ENCODE results near the gene NUDT9. TPM values are rescaled to one million over a fixed set of nuclear protein-coding genes. Genes with fewer than 3 reads are reported as not detected.

Gene NUDT9
- polyA plus RNA-seq, 1 of the 3 experiments (the other 2 are of a cell fraction) = 21.8 TPM

DNA sequence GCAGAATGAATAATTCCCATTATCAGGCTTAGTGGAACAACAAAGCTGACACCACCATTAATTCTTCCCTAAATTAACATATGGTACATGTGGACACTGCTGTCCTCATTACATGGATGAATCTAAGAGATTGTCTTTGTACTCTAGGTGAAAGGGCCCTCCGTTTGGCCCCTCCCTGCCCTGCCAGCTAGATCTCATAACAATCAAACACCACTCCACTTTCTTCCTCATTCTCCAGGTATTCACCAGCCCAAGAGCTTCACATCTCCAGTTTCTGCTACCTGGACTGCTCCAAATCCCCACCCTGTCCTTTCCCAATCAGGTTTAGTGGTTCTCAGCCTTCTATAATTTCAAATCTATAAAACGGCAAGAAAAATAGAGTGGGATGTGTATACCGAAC is 35.1 kb upstream of the NUDT9 start:
- H3K27ac ChIP-seq (ENCODE audit: low read depth in 2 of 2, low read length in 1 of 2) = no peak overlapping the region
- TF ChIP-seq SIN3A (IDR thresholded peaks at IDR 0.05; ENCODE audit: borderline replicate concordance, low read depth, low read length) = no peak
- no peak for TF ChIP-seq EP300 (IDR thresholded peaks at IDR 0.05; ENCODE audit: borderline replicate concordance in 1 of 2, low read depth in 1 of 2, low read length in 1 of 2)
- no peak for TF ChIP-seq USF2 (IDR thresholded peaks at IDR 0.05; ENCODE audit: borderline replicate concordance, low read depth, low read length)
- no peak for TF ChIP-seq RXRA (IDR thresholded peaks at IDR 0.05; ENCODE audit: borderline replicate concordance, low read depth)
- no peak for TF ChIP-seq CTCF (IDR thresholded peaks at IDR 0.05)
- TF ChIP-seq, protein P1, sequence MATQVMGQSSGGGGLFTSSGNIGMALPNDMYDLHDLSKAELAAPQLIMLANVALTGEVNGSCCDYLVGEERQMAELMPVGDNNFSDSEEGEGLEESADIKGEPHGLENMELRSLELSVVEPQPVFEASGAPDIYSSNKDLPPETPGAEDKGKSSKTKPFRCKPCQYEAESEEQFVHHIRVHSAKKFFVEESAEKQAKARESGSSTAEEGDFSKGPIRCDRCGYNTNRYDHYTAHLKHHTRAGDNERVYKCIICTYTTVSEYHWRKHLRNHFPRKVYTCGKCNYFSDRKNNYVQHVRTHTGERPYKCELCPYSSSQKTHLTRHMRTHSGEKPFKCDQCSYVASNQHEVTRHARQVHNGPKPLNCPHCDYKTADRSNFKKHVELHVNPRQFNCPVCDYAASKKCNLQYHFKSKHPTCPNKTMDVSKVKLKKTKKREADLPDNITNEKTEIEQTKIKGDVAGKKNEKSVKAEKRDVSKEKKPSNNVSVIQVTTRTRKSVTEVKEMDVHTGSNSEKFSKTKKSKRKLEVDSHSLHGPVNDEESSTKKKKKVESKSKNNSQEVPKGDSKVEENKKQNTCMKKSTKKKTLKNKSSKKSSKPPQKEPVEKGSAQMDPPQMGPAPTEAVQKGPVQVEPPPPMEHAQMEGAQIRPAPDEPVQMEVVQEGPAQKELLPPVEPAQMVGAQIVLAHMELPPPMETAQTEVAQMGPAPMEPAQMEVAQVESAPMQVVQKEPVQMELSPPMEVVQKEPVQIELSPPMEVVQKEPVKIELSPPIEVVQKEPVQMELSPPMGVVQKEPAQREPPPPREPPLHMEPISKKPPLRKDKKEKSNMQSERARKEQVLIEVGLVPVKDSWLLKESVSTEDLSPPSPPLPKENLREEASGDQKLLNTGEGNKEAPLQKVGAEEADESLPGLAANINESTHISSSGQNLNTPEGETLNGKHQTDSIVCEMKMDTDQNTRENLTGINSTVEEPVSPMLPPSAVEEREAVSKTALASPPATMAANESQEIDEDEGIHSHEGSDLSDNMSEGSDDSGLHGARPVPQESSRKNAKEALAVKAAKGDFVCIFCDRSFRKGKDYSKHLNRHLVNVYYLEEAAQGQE (IDR thresholded peaks at IDR 0.05; ENCODE audit: low read depth, low read length) = no peak
- TF ChIP-seq RFX5 (IDR thresholded peaks at IDR 0.05; ENCODE audit: low read length) = no peak
- no peak for TF ChIP-seq GATA2 (CRISPR knock-in tag; IDR thresholded peaks at IDR 0.05)
- TF ChIP-seq ELF1 (IDR thresholded peaks at IDR 0.05) = no peak
- TF ChIP-seq, protein P2, sequence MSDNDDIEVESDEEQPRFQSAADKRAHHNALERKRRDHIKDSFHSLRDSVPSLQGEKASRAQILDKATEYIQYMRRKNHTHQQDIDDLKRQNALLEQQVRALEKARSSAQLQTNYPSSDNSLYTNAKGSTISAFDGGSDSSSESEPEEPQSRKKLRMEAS (IDR thresholded peaks at IDR 0.05; ENCODE audit: low read depth) = no peak
- no peak for TF ChIP-seq SMC3 (IDR thresholded peaks at IDR 0.05; ENCODE audit: low read depth, low read length)
- TF ChIP-seq NRF1 (IDR thresholded peaks at IDR 0.05; ENCODE audit: low read depth, low read length) = no peak
- no peak for TF ChIP-seq FOXM1 (IDR thresholded peaks at IDR 0.05; ENCODE audit: low read depth)
- no peak for TF ChIP-seq USF1 (IDR thresholded peaks at IDR 0.05; ENCODE audit: borderline replicate concordance, low read depth)
- no peak for TF ChIP-seq NFIC (IDR thresholded peaks at IDR 0.05; ENCODE audit: borderline replicate concordance)
- no peak for TF ChIP-seq TAF1 (IDR thresholded peaks at IDR 0.05; ENCODE audit: borderline replicate concordance, low read depth, low read length)
- TF ChIP-seq, protein P3, sequence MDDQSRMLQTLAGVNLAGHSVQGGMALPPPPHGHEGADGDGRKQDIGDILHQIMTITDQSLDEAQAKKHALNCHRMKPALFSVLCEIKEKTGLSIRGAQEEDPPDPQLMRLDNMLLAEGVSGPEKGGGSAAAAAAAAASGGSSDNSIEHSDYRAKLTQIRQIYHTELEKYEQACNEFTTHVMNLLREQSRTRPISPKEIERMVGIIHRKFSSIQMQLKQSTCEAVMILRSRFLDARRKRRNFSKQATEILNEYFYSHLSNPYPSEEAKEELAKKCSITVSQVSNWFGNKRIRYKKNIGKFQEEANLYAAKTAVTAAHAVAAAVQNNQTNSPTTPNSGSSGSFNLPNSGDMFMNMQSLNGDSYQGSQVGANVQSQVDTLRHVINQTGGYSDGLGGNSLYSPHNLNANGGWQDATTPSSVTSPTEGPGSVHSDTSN (IDR thresholded peaks at IDR 0.05) = no peak
- TF ChIP-seq CHD2 (IDR thresholded peaks at IDR 0.05; ENCODE audit: low read length, partially characterized antibody) = no peak
- TF ChIP-seq FOSL2 (IDR thresholded peaks at IDR 0.05; ENCODE audit: borderline replicate concordance, low read depth) = no peak
- no peak for TF ChIP-seq YY1 (IDR thresholded peaks at IDR 0.05; ENCODE audit: low read depth)
- no peak overlapping the region for H3K9ac ChIP-seq
- H3K4me1 ChIP-seq (ENCODE audit: control insufficient read depth in 1 of 2, insufficient read depth in 2 of 2, low read depth in 1 of 2, low read length in 1 of 2) = peaks cover 0 to 4% of the 10 kb centered on the region in 2 experiments; a peak in 1 of 4 replicates
- peaks cover 24% of the 10 kb centered on the region for H3F3A ChIP-seq (replicated peaks; ENCODE audit: insufficient read depth)
- ChIA-PET CTCF (interaction anchor here (7.0 kb wide), 1 partner anchor 10 kb away, joined by 53 read pairs; no protein-coding TSS in a partner anchor), POLR2A (no interaction called here)
- 97% methylated on average over 3 of the region's 3 CpGs for WGBS (ENCODE audit: low lambda C conversion rate)
- no peak overlapping the region for H2AFZ ChIP-seq (ENCODE audit: low read depth)
- no peaks in the 10 kb centered on the region for H3K9me2 ChIP-seq
- DNase-seq = no peak
- H3K79me2 ChIP-seq (ENCODE audit: insufficient read depth) = peaks cover 82% of the 10 kb centered on the region
- H4K20me1 ChIP-seq (ENCODE audit: insufficient read depth) = no peaks in the 10 kb centered on the region
- no peak overlapping the region for H3K4me3 ChIP-seq (ENCODE audit: low read depth in 2 of 2, low read length in 1 of 2)
- H3K4me2 ChIP-seq = no peak overlapping the region
- no peaks in the 10 kb centered on the region for H3K9me3 ChIP-seq
- H3K36me3 ChIP-seq (replicated peaks in 1 of 2; ENCODE audit: control insufficient read depth in 1 of 2, insufficient read depth in 2 of 2, low read length in 1 of 2) = peaks cover under 1 to 23% of the 10 kb centered on the region in 2 experiments
- no peaks in the 10 kb centered on the region for H3K27me3 ChIP-seq (ENCODE audit: insufficient read depth)

All from SK-N-SH (cell line).